Measurements from ENCODE around the gene SMARCC1. TPM values are rescaled to one million over a fixed set of nuclear protein-coding genes. Genes with fewer than 3 reads are reported as not detected.

The SMARCC1 gene
- total and polyA plus RNA-seq, 2 experiments from 2014 or later: 35.5 to 38.2 TPM

DNA sequence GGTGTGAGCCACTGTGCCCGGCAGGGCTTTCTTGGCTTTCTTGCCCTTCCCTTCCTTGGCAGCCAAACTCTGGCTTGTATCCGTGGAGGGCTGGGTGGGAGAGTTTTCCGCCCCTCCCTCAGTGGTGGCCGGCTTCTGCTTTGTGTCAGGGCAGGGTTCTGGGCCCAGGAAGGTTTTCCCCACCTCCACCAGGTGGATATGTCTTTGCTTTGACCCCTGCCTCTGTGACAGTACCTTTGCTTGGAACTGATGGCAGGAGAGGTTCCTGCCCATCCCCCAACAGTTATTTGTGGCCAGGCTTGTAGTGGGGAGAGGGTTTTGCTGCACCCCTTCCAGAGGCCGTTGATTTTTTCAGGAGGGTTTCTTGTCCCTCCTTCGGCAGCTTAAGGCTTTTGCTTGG lies 227.4 kb downstream of the SMARCC1 start:
- 81% methylated on average over 6 of the region's 6 CpGs for WGBS (ENCODE audit: low lambda C conversion rate, missing lambda C conversion rate)

GRCh38 chr3:47553407-47553806 lies 228.3 kb downstream of the SMARCC1 start:
- H3K9me3 ChIP-seq (ENCODE audit: low read depth): no peaks in the 10 kb centered on the region
- H3K79me2 ChIP-seq: no peaks in the 10 kb centered on the region
- WGBS (ENCODE audit: low lambda C conversion rate, missing lambda C conversion rate): 78% methylated on average over 7 of the region's 7 CpGs
- H3K36me3 ChIP-seq (replicated peaks; ENCODE audit: insufficient read depth, low read depth): no peaks in the 10 kb centered on the region
- H3K4me1 ChIP-seq (ENCODE audit: insufficient read depth): no peaks in the 10 kb centered on the region
- no peak for DNase-seq (ENCODE audit: low spot score)
- no peak overlapping the region for H3K4me2 ChIP-seq
- no peaks in the 10 kb centered on the region for H4K20me1 ChIP-seq (ENCODE audit: insufficient read depth, poor library complexity, severe bottlenecking)
- no peak overlapping the region for H2AFZ ChIP-seq
- no peak for TF ChIP-seq EZH2 (IDR thresholded peaks at IDR 0.05; ENCODE audit: borderline replicate concordance)
- no peak for TF ChIP-seq CTCF (IDR thresholded peaks at IDR 0.05; ENCODE audit: poor library complexity)
- TF ChIP-seq EZH2phosphoT487 (IDR thresholded peaks at IDR 0.05; ENCODE audit: low read depth, severe bottlenecking, unreplicated experiment): no peak
- H3K27ac ChIP-seq: no peak overlapping the region
- no peaks in the 10 kb centered on the region for H3K27me3 ChIP-seq
- no peak overlapping the region for H3K4me3 ChIP-seq
- H3K9me2 ChIP-seq (replicated peaks; ENCODE audit: insufficient read depth): no peaks in the 10 kb centered on the region

More for the DNA sequence above, 227.4 kb downstream of the SMARCC1 start:
- TF ChIP-seq CTCF (IDR thresholded peaks at IDR 0.05; ENCODE audit: poor library complexity): no peak
- no peak for TF ChIP-seq EZH2phosphoT487 (IDR thresholded peaks at IDR 0.05; ENCODE audit: low read depth, severe bottlenecking, unreplicated experiment)
- no peak for TF ChIP-seq EZH2 (IDR thresholded peaks at IDR 0.05; ENCODE audit: borderline replicate concordance)
- H3K4me3 ChIP-seq: no peak overlapping the region
- H3K4me1 ChIP-seq (ENCODE audit: insufficient read depth): no peaks in the 10 kb centered on the region
- H3K79me2 ChIP-seq: no peaks in the 10 kb centered on the region
- no peak overlapping the region for H3K4me2 ChIP-seq
- H3K9me3 ChIP-seq (ENCODE audit: low read depth): no peaks in the 10 kb centered on the region
- DNase-seq (ENCODE audit: low spot score): no peak
- H3K27ac ChIP-seq: no peak overlapping the region
- H3K36me3 ChIP-seq (replicated peaks; ENCODE audit: insufficient read depth, low read depth): no peaks in the 10 kb centered on the region
- no peaks in the 10 kb centered on the region for H3K27me3 ChIP-seq
- H3K9me2 ChIP-seq (replicated peaks; ENCODE audit: insufficient read depth): no peaks in the 10 kb centered on the region
- no peaks in the 10 kb centered on the region for H4K20me1 ChIP-seq (ENCODE audit: insufficient read depth, poor library complexity, severe bottlenecking)
- H2AFZ ChIP-seq: no peak overlapping the region

DNA sequence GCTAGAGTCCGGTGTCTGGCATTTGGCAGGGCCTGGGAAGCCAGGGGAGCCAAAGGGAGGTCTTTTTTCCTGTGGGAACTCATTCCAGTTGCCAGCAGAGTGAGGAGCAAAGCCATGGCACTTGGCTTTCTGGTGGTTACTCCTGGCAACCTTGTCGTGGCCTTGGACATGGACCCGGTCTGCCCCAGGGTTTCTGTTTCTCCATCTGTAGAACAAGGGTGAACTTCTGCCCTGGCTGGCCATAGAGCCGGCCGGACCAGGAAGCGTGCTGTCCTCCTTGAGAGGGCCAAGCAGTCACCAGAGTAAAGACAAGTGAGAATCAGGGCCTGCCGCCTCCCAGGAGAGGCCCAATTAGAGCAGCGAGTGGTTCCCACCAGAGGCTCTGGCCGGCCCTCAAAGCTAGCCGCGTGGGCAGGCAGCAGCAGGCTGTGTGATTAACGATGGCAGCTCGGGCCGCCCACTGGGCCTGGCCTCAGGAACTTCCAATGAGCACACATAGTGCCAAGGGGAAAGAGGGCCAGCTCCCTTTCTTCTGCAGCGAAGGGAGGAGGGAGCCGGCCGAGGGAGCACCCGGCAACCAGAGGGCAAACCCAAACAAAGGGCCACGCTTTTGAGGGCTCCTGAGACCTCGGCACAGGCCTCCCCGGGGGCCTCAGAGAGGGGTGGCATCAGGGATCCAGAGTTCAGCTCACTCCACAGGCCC lies 239.1 kb downstream of the SMARCC1 start:
- H4K20me1 ChIP-seq (ENCODE audit: insufficient read depth, poor library complexity, severe bottlenecking): no peaks in the 10 kb centered on the region
- TF ChIP-seq EZH2phosphoT487 (IDR thresholded peaks at IDR 0.05; ENCODE audit: low read depth, severe bottlenecking, unreplicated experiment): no peak
- no peak for TF ChIP-seq EZH2 (IDR thresholded peaks at IDR 0.05; ENCODE audit: borderline replicate concordance)
- TF ChIP-seq CTCF (IDR thresholded peaks at IDR 0.05; ENCODE audit: poor library complexity): no peak
- 77% methylated on average over 20 of the region's 21 CpGs for WGBS (ENCODE audit: low lambda C conversion rate, missing lambda C conversion rate)

More for the DNA sequence above, 239.1 kb downstream of the SMARCC1 start:
- H3K79me2 ChIP-seq: no peaks in the 10 kb centered on the region
- H3K27ac ChIP-seq: no peak overlapping the region
- no peaks in the 10 kb centered on the region for H3K9me2 ChIP-seq (replicated peaks; ENCODE audit: insufficient read depth)
- no peaks in the 10 kb centered on the region for H3K36me3 ChIP-seq (replicated peaks; ENCODE audit: insufficient read depth, low read depth)
- H3K4me3 ChIP-seq: no peak overlapping the region
- no peak for DNase-seq (ENCODE audit: low spot score)
- H3K27me3 ChIP-seq: no peaks in the 10 kb centered on the region
- no peaks in the 10 kb centered on the region for H3K4me1 ChIP-seq (ENCODE audit: insufficient read depth)
- H2AFZ ChIP-seq: no peak overlapping the region
- H3K9me3 ChIP-seq (ENCODE audit: low read depth): no peaks in the 10 kb centered on the region
- H3K4me2 ChIP-seq: no peak overlapping the region
